Trophoblast cell (in vitro differentiated cells and primary cell): ENCODE data around the gene SLC25A44.
A peak's percentile ranks its signal among the peaks of the same experiment; 100 is the strongest.
"Not testable (repeated sequence)": the region's sequence is repeated elsewhere in the genome, so short reads cannot be mapped to it uniquely, and the experiment has no call there.

Source experiments
- DNase-seq, 2 donors: peaks; one replicate each; pipeline ENCODE4 v3.0.0-alpha.2; 2016
- H2AFZ ChIP-seq: 2 replicates; pipeline ENCODE4 v1.6.1; 2013; ENCODE audit warnings: low read length, moderate library complexity, mild to moderate bottlenecking; ENCODE audit not compliant: insufficient read depth, poor library complexity
- H2AK5ac ChIP-seq: 2 replicates; pipeline ENCODE4 v1.6.1; 2013; ENCODE audit warnings: mild to moderate bottlenecking, low read length
- H2BK120ac ChIP-seq: 2 replicates; pipeline ENCODE4 v1.6.1; 2013; ENCODE audit warnings: low read length, mild to moderate bottlenecking, moderate library complexity; ENCODE audit not compliant: insufficient read depth, poor library complexity
- H2BK12ac ChIP-seq: 2 replicates; pipeline ENCODE4 v1.6.1; 2013; ENCODE audit warnings: mild to moderate bottlenecking, low read length, moderate library complexity
- H2BK5ac ChIP-seq: 2 replicates; pipeline ENCODE4 v1.6.1; 2013; ENCODE audit warnings: low read length, low read depth, moderate library complexity, mild to moderate bottlenecking; ENCODE audit not compliant: poor library complexity
- H3K14ac ChIP-seq: 2 replicates; pipeline ENCODE4 v1.6.1; 2013; ENCODE audit warnings: mild to moderate bottlenecking, low read length
- H3K18ac ChIP-seq: 2 replicates; pipeline ENCODE4 v1.6.1; 2013; ENCODE audit warnings: mild to moderate bottlenecking, low read length
- H3K23ac ChIP-seq: 2 replicates; pipeline ENCODE4 v1.6.1; 2013; ENCODE audit warnings: low read length
- H3K27ac ChIP-seq: 2 replicates; pipeline ENCODE4 v1.5.1; 2013; ENCODE audit warnings: low read depth, mild to moderate bottlenecking, inconsistent platforms, low read length, moderate library complexity
- H3K27me3 ChIP-seq: 2 replicates; pipeline ENCODE4 v1.6.1; 2013; ENCODE audit warnings: inconsistent platforms, mild to moderate bottlenecking, low read length, moderate library complexity; ENCODE audit not compliant: insufficient read depth
- H3K36me3 ChIP-seq, 2 experiments: 1 replicate in 1 of 2; 2 replicates in 1 of 2; pipeline ENCODE4 v1.6.1; 2013; ENCODE audit warnings: low read length in 2 of 2, mild to moderate bottlenecking in 2 of 2, moderate library complexity in 1 of 2; ENCODE audit not compliant: insufficient read depth in 2 of 2, control insufficient read depth in 1 of 2
- H3K4ac ChIP-seq: 2 replicates; pipeline ENCODE4 v1.6.1; 2013; ENCODE audit warnings: low read depth, mild to moderate bottlenecking, low read length, moderate library complexity
- H3K4me1 ChIP-seq, 2 experiments: 1 replicate in 1 of 2; 2 replicates in 1 of 2; pipeline ENCODE4 v1.6.1; 2013; ENCODE audit warnings: low read length in 2 of 2, mild to moderate bottlenecking in 2 of 2, moderate library complexity in 1 of 2; ENCODE audit not compliant: insufficient read depth in 2 of 2, control insufficient read depth in 1 of 2
- H3K4me2 ChIP-seq: 2 replicates; pipeline ENCODE4 v1.6.1; 2013; ENCODE audit warnings: inconsistent platforms, mild to moderate bottlenecking, low read length, moderate library complexity
- H3K4me3 ChIP-seq: 2 replicates; pipeline ENCODE4 v1.5.1; 2013; ENCODE audit warnings: mild to moderate bottlenecking, low read depth, low read length, inconsistent platforms
- H3K79me1 ChIP-seq: one replicate; pipeline ENCODE4 v1.6.1; 2013; ENCODE audit warnings: low read length
- H3K79me2 ChIP-seq: 2 replicates; pipeline ENCODE4 v1.6.1; 2013; ENCODE audit warnings: low read length, mild to moderate bottlenecking; ENCODE audit not compliant: control insufficient read depth, insufficient read depth, poor library complexity
- H3K9ac ChIP-seq: 2 replicates; pipeline ENCODE4 v1.6.1; 2013; ENCODE audit warnings: mild to moderate bottlenecking, low read length
- H3K9me3 ChIP-seq: 2 replicates; pipeline ENCODE4 v1.6.1; 2013; ENCODE audit warnings: low read depth, mild to moderate bottlenecking, control low read depth, inconsistent platforms, low read length; ENCODE audit not compliant: insufficient read depth
- H4K12ac ChIP-seq: 2 replicates; pipeline ENCODE4 v1.6.1; 2013; ENCODE audit warnings: low read depth, mild to moderate bottlenecking, low read length, moderate library complexity
- H4K8ac ChIP-seq: 2 replicates; pipeline ENCODE4 v1.6.1; 2013; ENCODE audit warnings: low read depth, mild to moderate bottlenecking, low read length, moderate library complexity
- H4K91ac ChIP-seq: one replicate; pipeline ENCODE4 v1.6.1; 2013; ENCODE audit warnings: low read depth, mild to moderate bottlenecking, low read length, moderate library complexity
- WGBS: extraction: QIAGEN DNeasy Blood & Tissue Kit; methylation state at CpG from one replicate; pipeline ENCODE4 v1.1.7; 2013; ENCODE audit warnings: missing lambda C conversion rate; ENCODE audit not compliant: insufficient read length, insufficient coverage; ENCODE audit errors: extremely low coverage; 5-methylcytosine and 5-hydroxymethylcytosine counted together

SLC25A44 gene

GRCh38 chr1:156186347-156187177 lies 7.3 kb upstream of the SLC25A44 start:
- not testable (repeated sequence) for H3K36me3 ChIP-seq, H2BK120ac ChIP-seq, H2AFZ ChIP-seq, H3K4me2 ChIP-seq, H3K79me2 ChIP-seq, H3K79me1 ChIP-seq, H2BK12ac ChIP-seq, H3K4me3 ChIP-seq, H3K9ac ChIP-seq, H3K14ac ChIP-seq, H3K23ac ChIP-seq, H3K4me1 ChIP-seq, H4K91ac ChIP-seq, H3K4ac ChIP-seq, H3K9me3 ChIP-seq, H2BK5ac ChIP-seq, H2AK5ac ChIP-seq, H3K27me3 ChIP-seq, H3K18ac ChIP-seq, H3K27ac ChIP-seq, H4K8ac ChIP-seq, H4K12ac ChIP-seq
- WGBS = no CpG with 5 or more reads among the region's 2 CpGs
- peak; percentile 77 to 98 for DNase-seq

GRCh38 chr1:156190265-156190664 lies 3.6 kb upstream of the SLC25A44 start:
- not testable (repeated sequence) for H3K27me3 ChIP-seq, H2BK5ac ChIP-seq

DNA sequence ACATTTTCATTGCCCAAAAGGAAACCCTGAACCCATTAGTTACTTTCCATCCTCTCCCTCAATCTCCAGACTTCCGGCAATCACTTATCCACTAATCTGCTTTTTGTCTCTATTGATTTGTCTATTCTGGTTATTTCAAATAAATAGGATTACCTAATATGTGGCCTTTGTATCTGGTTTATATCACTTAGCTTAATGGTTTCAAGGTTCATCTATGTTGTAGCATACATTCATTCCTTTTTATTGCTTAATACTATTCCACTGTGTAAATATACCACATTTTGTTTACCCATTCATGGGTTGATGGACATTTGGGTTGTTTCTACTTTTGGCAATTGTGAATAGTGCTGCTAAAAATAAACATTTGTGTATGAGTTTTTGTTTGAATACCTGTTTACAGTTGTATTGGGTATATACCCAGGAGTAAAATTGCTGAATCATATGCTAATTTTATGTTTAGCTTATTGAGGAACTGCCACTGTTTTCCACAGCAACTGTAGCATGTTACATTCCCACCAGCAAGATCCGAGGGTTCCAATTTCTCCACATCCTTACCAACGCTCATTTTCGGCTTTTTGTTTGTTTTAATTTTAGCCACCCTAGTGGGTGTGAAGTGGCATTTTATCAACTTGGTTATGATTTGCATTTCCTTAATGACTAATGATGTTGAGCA lies 2.5 kb upstream of the SLC25A44 start:
- no CpG with 5 or more reads among the region's 4 CpGs for WGBS
- Histone ChIP-seq H3K4me3 (no peak overlapping the region), H4K91ac (no peak overlapping the region), H3K4ac (no peak overlapping the region), H3K9me3 (no peaks in the 10 kb centered on the region), H3K36me3 (peaks cover under 1 to 2% of the 10 kb centered on the region in 2 experiments), H2BK5ac (no peak overlapping the region), H4K12ac (no peak overlapping the region), H3K4me1 (peaks cover 4 to 9% of the 10 kb centered on the region in 2 experiments), H3K79me2 (peaks cover 7% of the 10 kb centered on the region), H4K8ac (no peak overlapping the region), H2AFZ (no peak overlapping the region), H3K14ac (no peak overlapping the region), H3K27me3 (no peaks in the 10 kb centered on the region), H3K9ac (no peak overlapping the region), H3K79me1 (peaks cover 6% of the 10 kb centered on the region), H2AK5ac (no peak overlapping the region), H2BK12ac (no peak overlapping the region), H2BK120ac (no peak overlapping the region), H3K4me2 (no peak overlapping the region), H3K18ac (no peak overlapping the region), H3K23ac (no peak overlapping the region), H3K27ac (no peak overlapping the region)
- no peak for DNase-seq

More at GRCh38 chr1:156190265-156190664, 3.6 kb upstream of the SLC25A44 start:
- no CpG with 5 or more reads among the region's 4 CpGs for WGBS
- H4K8ac ChIP-seq, H4K12ac ChIP-seq, DNase-seq, H4K91ac ChIP-seq, H3K79me1 ChIP-seq, H2AFZ ChIP-seq, H3K4me3 ChIP-seq, H3K36me3 ChIP-seq, H3K18ac ChIP-seq, H2AK5ac ChIP-seq, H3K4me2 ChIP-seq, H3K14ac ChIP-seq, H3K9me3 ChIP-seq, H3K23ac ChIP-seq, H3K9ac ChIP-seq, H2BK120ac ChIP-seq, H3K79me2 ChIP-seq, H2BK12ac ChIP-seq, H3K27ac ChIP-seq, H3K4ac ChIP-seq: not testable (repeated sequence)
- peaks cover 4 to 11% of the 10 kb centered on the region in 2 experiments for H3K4me1 ChIP-seq

DNA sequence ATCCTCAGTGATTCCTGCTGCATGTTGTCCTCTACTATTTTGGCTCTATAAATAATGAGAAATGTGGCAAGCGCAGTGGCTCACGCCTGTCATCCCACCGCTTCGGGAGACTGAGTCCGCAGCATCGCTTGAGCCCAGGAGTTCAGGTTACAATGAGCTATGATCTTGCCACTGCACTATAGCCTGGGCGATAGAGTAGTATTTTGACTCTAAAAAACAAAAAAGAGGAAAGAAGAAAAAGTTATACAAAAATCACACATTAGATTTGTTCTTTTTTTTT lies 756 bp upstream of the SLC25A44 start:
- Histone ChIP-seq H2AK5ac (no peak overlapping the region), H3K18ac (no peak overlapping the region), H3K4me1 (peaks cover 4 to 9% of the 10 kb centered on the region in 2 experiments), H2BK12ac (no peak overlapping the region), H3K9ac (no peak overlapping the region), H4K91ac (peak overlapping the region; percentile 58), H3K27me3 (no peaks in the 10 kb centered on the region), H4K8ac (peak overlapping the region; percentile 85), H2AFZ (no peak overlapping the region), H3K9me3 (no peaks in the 10 kb centered on the region), H3K4me2 (no peak overlapping the region), H4K12ac (no peak overlapping the region), H3K23ac (no peak overlapping the region), H3K4ac (no peak overlapping the region), H2BK120ac (no peak overlapping the region), H3K4me3 (no peak overlapping the region), H2BK5ac (no peak overlapping the region), H3K14ac (no peak overlapping the region), H3K79me2 (peaks cover 7% of the 10 kb centered on the region), H3K79me1 (peaks cover 6% of the 10 kb centered on the region), H3K36me3 (peaks cover 3 to 5% of the 10 kb centered on the region in 2 experiments), H3K27ac (no peak overlapping the region)
- WGBS = no CpG with 5 or more reads among the region's 7 CpGs
- DNase-seq = no peak
